GM12878 (cell line): Measurements from ENCODE around the gene SNF8. TPM values are rescaled to one million over a fixed set of nuclear protein-coding genes. Genes with fewer than 3 reads are reported as not detected.

Experiments
- ATF3 ChIP-seq: IDR thresholded peaks from 2 replicates; pipeline ENCODE4 v1.6.1; 2011; ENCODE audit warnings: low read depth, mild to moderate bottlenecking, low read length, moderate library complexity, borderline replicate concordance; ENCODE audit errors: extremely low read depth
- BACH1 ChIP-seq: fragments of 450-650 bp; IDR thresholded peaks from 2 replicates; pipeline ENCODE4 v1.6.1; 2017; ENCODE audit warnings: mild to moderate bottlenecking, borderline replicate concordance
- CEBPB ChIP-seq, 2 experiments: fragments of 150-350 bp in 1 of 2; IDR thresholded peaks; 2 replicates each; pipeline ENCODE4 v1.6.1; 2012 to 2014; ENCODE audit warnings: low read depth in 2 of 2, low read length in 2 of 2, borderline replicate concordance in 1 of 2, inconsistent platforms in 1 of 2
- DPF2 ChIP-seq: fragments of 450-650 bp; IDR thresholded peaks from 2 replicates; pipeline ENCODE4 v1.6.1; 2017; ENCODE audit warnings: mild to moderate bottlenecking
- EED ChIP-seq: sonication (generic); IDR thresholded peaks from 2 replicates; pipeline ENCODE4 v1.6.1; 2016; ENCODE audit warnings: antibody characterized with exemption, low read depth
- EP300 ChIP-seq, 2 experiments: fragments of 150-350 bp in 1 of 2; IDR thresholded peaks; 2 replicates each; pipeline ENCODE4 v1.6.1; 2011 to 2012; ENCODE audit warnings: low read depth in 2 of 2, low read length in 2 of 2, borderline replicate concordance in 1 of 2, improper control_type of control experiment in 1 of 2, inconsistent platforms in 1 of 2; ENCODE audit not compliant: control insufficient read depth in 1 of 2
- ETV6 ChIP-seq, 2 experiments: fragments of 450-650 bp in 1 of 2; IDR thresholded peaks in 1 of 2; conservative IDR thresholded peaks in 1 of 2; 2 replicates each; pipeline ENCODE4 v1.6.1; 2014; ENCODE audit warnings: antibody characterized with exemption in 1 of 2, borderline replicate concordance in 1 of 2, low read depth in 1 of 2, mild to moderate bottlenecking in 1 of 2, moderate library complexity in 1 of 2
- MEF2A ChIP-seq: IDR thresholded peaks from 2 replicates; pipeline ENCODE4 v1.6.1; 2011; ENCODE audit warnings: low read depth, mild to moderate bottlenecking, low read length, moderate library complexity; ENCODE audit not compliant: insufficient read depth
- MTA3 ChIP-seq: IDR thresholded peaks from 2 replicates; pipeline ENCODE4 v1.6.1; 2012; ENCODE audit warnings: low read length, inconsistent platforms, borderline replicate concordance
- NBN ChIP-seq: fragments of 450-650 bp; IDR thresholded peaks from 2 replicates; pipeline ENCODE4 v1.6.1; 2016
- NFYA ChIP-seq: IDR thresholded peaks from 2 replicates; pipeline ENCODE4 v1.6.1; 2011; ENCODE audit warnings: low read depth, mild to moderate bottlenecking, low read length, improper control_type of control experiment, borderline replicate concordance
- POLR2AphosphoS5 ChIP-seq: IDR thresholded peaks from 2 replicates; pipeline ENCODE4 v1.6.1; 2011; ENCODE audit warnings: mild to moderate bottlenecking, low read length, inconsistent platforms
- RUNX3 ChIP-seq: IDR thresholded peaks from 2 replicates; pipeline ENCODE4 v1.6.1; 2012; ENCODE audit warnings: low read length, inconsistent platforms
- SMAD5 ChIP-seq: IDR thresholded peaks from 2 replicates; pipeline ENCODE4 v1.6.1; 2016; ENCODE audit warnings: antibody characterized with exemption, low read depth
- TCF3 ChIP-seq: IDR thresholded peaks from 2 replicates; pipeline ENCODE4 v1.6.1; 2012; ENCODE audit warnings: low read depth, mild to moderate bottlenecking, low read length, borderline replicate concordance; ENCODE audit not compliant: insufficient read depth
- TCF7 ChIP-seq: IDR thresholded peaks from 2 replicates; pipeline ENCODE4 v1.6.1; 2014; ENCODE audit warnings: antibody characterized with exemption, borderline replicate concordance
- ZNF207 ChIP-seq: fragments of 450-650 bp; IDR thresholded peaks from 2 replicates; pipeline ENCODE4 v1.6.1; 2014; ENCODE audit warnings: antibody characterized with exemption, mild to moderate bottlenecking, borderline replicate concordance
- ZNF274 ChIP-seq: IDR thresholded peaks from one replicate; pipeline ENCODE4 v1.8.0; 2011; ENCODE audit not compliant: insufficient read length, insufficient read depth
- polyA plus RNA-seq, 11 experiments: library from polyadenylated mRNA; depleted of rRNA in 4 of 11; unstranded in 6 of 11; stranded (reverse) in 5 of 11; fragments of >200 nt; fragmentation: Nextera tagmentation in 4 of 11; fragmentation: Illumina TruSeq in 1 of 11; extraction: Ambion mirVana in 4 of 11; extraction: Trizol in 1 of 11; gene quantifications; 1 replicate in 1 of 11; 2 replicates in 10 of 11; pipeline versions ENCODE4 v1.2.1 to v1.2.3, GENCODE V29; 2011 to 2016; ENCODE audit warnings: inconsistent platforms in 2 of 11, missing spikeins in 2 of 11, low read depth in 1 of 11
- total RNA-seq, 4 experiments: library from RNA; depleted of rRNA in 3 of 4; stranded (reverse); fragments of >200 nt in 3 of 4; fragmentation: Illumina TruSeq in 1 of 4; extraction: Trizol in 1 of 4; gene quantifications; 2 replicates each; pipeline versions ENCODE4 v1.2.1 to v1.2.3, GENCODE V29; 2013 to 2021
- TF ChIP-seq, protein P1 (sequence below): IDR thresholded peaks from 2 replicates; pipeline ENCODE4 v1.6.1; 2012; ENCODE audit warnings: low read length, inconsistent platforms
- TF ChIP-seq, protein P2 (sequence below): fragments of 450-650 bp; IDR thresholded peaks from 2 replicates; pipeline ENCODE4 v1.6.1; 2017; ENCODE audit warnings: borderline replicate concordance
- TF ChIP-seq, protein P3 (sequence below): IDR thresholded peaks from 2 replicates; pipeline ENCODE4 v1.6.1; 2012; ENCODE audit warnings: low read depth, low read length, improper control_type of control experiment
- TF ChIP-seq, protein P4 (sequence below): fragments of 450-650 bp; conservative IDR thresholded peaks from 2 replicates; pipeline ENCODE4 v1.6.1; 2017; ENCODE audit warnings: mild to moderate bottlenecking, moderate library complexity

The SNF8 gene
- total and polyA plus RNA-seq, 10 of the 15 experiments (the other 5 are each of a cell fraction or from before 2014, with no cell fraction given) = 6.1 to 228 (median 95.6) TPM

GRCh38 chr17:48915459-48916282 is 29.0 kb downstream of the SNF8 start (continued):
- TF ChIP-seq, protein P1, sequence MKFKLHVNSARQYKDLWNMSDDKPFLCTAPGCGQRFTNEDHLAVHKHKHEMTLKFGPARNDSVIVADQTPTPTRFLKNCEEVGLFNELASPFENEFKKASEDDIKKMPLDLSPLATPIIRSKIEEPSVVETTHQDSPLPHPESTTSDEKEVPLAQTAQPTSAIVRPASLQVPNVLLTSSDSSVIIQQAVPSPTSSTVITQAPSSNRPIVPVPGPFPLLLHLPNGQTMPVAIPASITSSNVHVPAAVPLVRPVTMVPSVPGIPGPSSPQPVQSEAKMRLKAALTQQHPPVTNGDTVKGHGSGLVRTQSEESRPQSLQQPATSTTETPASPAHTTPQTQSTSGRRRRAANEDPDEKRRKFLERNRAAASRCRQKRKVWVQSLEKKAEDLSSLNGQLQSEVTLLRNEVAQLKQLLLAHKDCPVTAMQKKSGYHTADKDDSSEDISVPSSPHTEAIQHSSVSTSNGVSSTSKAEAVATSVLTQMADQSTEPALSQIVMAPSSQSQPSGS = peak; percentile 84
- peak; percentile 56; the same call in 1 of the 2 replicates for TF ChIP-seq NBN
- TF ChIP-seq, protein P2, sequence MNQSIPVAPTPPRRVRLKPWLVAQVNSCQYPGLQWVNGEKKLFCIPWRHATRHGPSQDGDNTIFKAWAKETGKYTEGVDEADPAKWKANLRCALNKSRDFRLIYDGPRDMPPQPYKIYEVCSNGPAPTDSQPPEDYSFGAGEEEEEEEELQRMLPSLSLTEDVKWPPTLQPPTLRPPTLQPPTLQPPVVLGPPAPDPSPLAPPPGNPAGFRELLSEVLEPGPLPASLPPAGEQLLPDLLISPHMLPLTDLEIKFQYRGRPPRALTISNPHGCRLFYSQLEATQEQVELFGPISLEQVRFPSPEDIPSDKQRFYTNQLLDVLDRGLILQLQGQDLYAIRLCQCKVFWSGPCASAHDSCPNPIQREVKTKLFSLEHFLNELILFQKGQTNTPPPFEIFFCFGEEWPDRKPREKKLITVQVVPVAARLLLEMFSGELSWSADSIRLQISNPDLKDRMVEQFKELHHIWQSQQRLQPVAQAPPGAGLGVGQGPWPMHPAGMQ = no peak
- no peak for TF ChIP-seq ATF3
- TF ChIP-seq DPF2 = peak; percentile 90
- no peak for TF ChIP-seq BACH1
- no peak for TF ChIP-seq ETV6 (conservative IDR thresholded peaks at IDR 0.05 in 1 of 2, IDR thresholded peaks at IDR 0.05 in 1 of 2; ENCODE audit: borderline replicate concordance in 1 of 2, low read depth in 1 of 2)
- TF ChIP-seq, protein P3, sequence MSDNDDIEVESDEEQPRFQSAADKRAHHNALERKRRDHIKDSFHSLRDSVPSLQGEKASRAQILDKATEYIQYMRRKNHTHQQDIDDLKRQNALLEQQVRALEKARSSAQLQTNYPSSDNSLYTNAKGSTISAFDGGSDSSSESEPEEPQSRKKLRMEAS = no peak
- TF ChIP-seq SMAD5 = no peak
- TF ChIP-seq RUNX3 = peak; percentile 77
- TF ChIP-seq MEF2A = peak; percentile 58; the same call in 1 of the 2 replicates
- TF ChIP-seq, protein P4, sequence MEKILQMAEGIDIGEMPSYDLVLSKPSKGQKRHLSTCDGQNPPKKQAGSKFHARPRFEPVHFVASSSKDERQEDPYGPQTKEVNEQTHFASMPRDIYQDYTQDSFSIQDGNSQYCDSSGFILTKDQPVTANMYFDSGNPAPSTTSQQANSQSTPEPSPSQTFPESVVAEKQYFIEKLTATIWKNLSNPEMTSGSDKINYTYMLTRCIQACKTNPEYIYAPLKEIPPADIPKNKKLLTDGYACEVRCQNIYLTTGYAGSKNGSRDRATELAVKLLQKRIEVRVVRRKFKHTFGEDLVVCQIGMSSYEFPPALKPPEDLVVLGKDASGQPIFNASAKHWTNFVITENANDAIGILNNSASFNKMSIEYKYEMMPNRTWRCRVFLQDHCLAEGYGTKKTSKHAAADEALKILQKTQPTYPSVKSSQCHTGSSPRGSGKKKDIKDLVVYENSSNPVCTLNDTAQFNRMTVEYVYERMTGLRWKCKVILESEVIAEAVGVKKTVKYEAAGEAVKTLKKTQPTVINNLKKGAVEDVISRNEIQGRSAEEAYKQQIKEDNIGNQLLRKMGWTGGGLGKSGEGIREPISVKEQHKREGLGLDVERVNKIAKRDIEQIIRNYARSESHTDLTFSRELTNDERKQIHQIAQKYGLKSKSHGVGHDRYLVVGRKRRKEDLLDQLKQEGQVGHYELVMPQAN = no peak
- peak; percentile 57 to 84; a peak in 2 of 4 replicates for TF ChIP-seq EP300 (IDR thresholded peaks at IDR 0.05; ENCODE audit: borderline replicate concordance in 1 of 2, control insufficient read depth in 1 of 2, low read depth in 2 of 2, low read length in 2 of 2)
- TF ChIP-seq POLR2AphosphoS5 = no peak
- TF ChIP-seq ZNF207 = no peak
- TF ChIP-seq NFYA = no peak
- TF ChIP-seq EED = peak; percentile 66
- TF ChIP-seq CEBPB (IDR thresholded peaks at IDR 0.05; ENCODE audit: borderline replicate concordance in 1 of 2, low read depth in 2 of 2, low read length in 2 of 2) = peak in 1 of 2 experiments; percentile 20; a peak in 1 of 4 replicates
- TF ChIP-seq ZNF274 = no peak
- TF ChIP-seq TCF7 = no peak
- no peak for TF ChIP-seq TCF3
- no peak for TF ChIP-seq MTA3
